ENCODE measurements around the gene CLDN5.
"Not testable (repeated sequence)": the region's sequence is repeated elsewhere in the genome, so short reads cannot be mapped to it uniquely, and the experiment has no call there.

The CLDN5 gene

GRCh38 chr22:19548427-19548826 lies 24.2 kb upstream of the CLDN5 start:
- DNase-seq (ENCODE audit: low read depth in 2 of 2): not testable (repeated sequence)

- no peak for DNase-seq (ENCODE audit: low read depth in 2 of 2)
Measured at GRCh38 chr22:19547620-19548019, 23.4 kb upstream of the CLDN5 start.

DNA sequence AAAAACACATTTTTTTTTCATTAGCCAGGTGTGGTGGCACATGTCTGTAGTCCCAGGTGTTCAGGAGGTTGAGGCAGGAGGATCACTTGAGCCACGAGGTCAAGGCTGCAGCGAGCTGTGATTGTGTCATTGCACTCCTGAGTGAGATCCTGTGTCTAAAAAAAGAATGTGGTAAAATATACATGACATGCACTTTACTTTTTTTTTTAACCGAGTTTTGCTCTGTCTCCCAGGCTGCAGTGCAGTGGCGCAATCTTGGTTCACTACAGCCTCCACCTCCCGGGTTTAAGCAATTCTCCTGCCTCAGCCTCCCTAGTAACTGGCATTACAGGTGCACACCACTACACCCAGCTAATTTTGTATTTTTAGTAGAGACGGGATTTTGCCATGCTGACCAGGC lies 22.5 kb upstream of the CLDN5 start:
- DNase-seq (ENCODE audit: low read depth in 2 of 2): no peak

DNA sequence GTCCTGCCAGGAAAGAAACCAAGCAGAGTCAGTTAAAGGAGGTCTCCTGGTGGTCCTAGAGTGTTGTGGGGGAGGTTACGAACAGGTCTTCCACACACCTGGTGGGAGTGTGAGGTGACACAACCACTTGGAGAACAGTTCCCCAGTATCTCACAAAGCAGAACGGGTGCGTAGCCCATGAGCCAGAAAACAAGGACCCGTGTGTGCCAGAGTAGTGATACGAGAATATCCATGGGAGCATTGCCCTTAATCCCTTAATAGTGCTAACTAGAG lies 21.7 kb upstream of the CLDN5 start:
- no peak for DNase-seq (ENCODE audit: low read depth in 2 of 2)

GRCh38 chr22:19543970-19544708 lies 19.9 kb upstream of the CLDN5 start:
- DNase-seq (ENCODE audit: low read depth in 2 of 2): no peak

DNA sequence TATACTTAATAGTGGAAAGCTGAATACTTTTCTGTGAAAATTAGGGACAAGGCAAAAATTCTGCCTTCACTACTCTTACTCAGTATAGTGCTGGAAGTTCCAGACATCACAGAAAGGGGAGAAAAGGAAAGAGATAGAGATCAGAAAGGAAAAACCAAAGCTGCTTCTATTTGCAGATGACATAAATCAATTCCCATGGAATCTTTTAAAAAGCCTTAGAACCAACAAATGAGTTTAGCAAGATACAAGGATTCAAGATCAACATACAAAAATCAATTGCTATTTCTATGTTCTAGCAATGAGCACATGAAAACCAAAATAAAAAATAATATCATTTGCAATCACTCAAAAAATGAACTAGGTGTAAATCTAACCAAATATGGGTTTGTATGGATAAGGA lies 16.2 kb upstream of the CLDN5 start:
- no peak for DNase-seq (ENCODE audit: low read depth in 2 of 2)

DNA sequence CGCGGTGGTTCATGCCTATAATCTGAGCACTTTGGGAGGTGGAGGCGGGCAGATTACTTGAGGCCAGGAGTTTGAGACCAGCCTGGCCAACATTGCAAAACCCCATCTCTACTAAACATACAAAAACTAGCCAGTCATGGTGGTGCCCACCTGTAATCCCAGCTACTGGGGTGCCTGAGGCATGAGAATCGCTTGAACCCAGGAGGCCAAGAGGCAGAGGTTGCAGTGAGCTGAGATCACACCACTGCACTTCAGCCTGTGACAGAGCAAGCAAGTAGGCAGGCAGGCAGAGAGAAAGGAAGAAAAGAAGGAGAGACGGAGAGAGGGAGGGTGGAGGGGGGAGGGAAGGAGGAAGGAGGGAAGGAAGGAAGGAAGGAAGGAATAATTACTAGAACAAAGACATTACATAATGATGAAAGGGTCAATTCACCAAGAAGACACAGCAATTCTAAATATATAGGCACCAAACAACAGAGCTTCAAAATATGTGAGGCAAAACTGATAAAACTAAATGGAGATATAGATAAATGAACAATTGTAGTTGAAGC lies 13.8 kb upstream of the CLDN5 start:
- no peak for DNase-seq (ENCODE audit: low read depth in 2 of 2)

DNA sequence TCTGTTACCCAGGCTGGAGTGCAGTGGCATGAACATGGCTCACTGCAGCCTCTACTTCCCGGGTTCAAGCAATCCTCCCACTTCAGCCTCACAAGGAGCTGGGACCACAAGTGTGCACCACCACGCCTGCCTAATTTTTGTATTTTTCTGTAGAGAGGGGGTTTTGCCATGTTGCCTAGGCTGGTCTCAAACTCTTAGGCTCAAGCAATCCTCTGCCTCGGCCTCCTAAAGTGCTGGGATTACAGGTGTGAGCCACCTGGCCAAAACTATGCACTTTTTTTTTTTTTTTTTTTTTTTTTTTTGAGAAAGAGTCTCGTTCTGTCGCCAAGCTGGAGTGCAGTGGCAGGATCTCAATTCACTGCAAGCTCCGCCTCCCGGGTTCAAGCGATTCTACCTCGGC lies 12.4 kb upstream of the CLDN5 start:
- DNase-seq (ENCODE audit: low read depth in 2 of 2): no peak

- DNase-seq (ENCODE audit: low read depth in 2 of 2): no peak
Measured at GRCh38 chr22:19535001-19535400, 10.8 kb upstream of the CLDN5 start.

- no peak for DNase-seq (ENCODE audit: low read depth in 2 of 2)
Measured at GRCh38 chr22:19533857-19534256, 9.6 kb upstream of the CLDN5 start.

- no peak for DNase-seq (ENCODE audit: low read depth in 2 of 2)
Measured at GRCh38 chr22:19533049-19533626, 8.9 kb upstream of the CLDN5 start.

- DNase-seq (ENCODE audit: low read depth in 2 of 2): not testable (repeated sequence)
Measured at GRCh38 chr22:19531327-19531726, 7.1 kb upstream of the CLDN5 start.

GRCh38 chr22:19530751-19531150 lies 6.5 kb upstream of the CLDN5 start:
- no peak for DNase-seq (ENCODE audit: low read depth in 2 of 2)

- no peak for DNase-seq (ENCODE audit: low read depth in 2 of 2)
Measured at GRCh38 chr22:19529811-19530210, 5.6 kb upstream of the CLDN5 start.

DNA sequence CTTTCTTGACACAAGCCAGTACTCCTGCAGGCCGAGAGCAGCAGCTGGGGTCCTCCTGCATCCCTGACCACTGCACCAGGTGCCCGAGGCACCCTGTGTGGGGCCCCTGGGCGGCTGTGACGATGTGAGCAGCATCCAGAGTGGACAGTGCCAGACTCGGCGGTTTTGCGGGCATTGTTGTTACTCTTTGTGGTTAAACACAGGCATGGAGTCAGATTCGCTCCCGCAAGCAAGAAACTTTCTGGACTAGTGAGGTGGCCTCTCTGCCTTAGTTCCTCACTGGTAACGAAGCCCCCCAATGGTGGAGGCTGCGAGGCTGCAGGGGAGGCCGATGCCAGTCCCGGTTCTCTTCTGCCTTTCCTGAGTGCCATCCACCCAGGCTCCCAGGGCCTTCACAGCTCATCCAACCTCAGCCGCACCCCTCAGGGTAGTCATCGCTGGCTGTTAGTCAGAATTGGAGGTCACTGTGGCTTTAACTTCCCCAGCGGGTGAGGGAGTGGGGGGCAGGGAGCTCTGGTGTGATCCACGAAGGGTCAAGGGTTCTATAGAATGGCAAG lies 3.7 kb upstream of the CLDN5 start:
- no peak for DNase-seq (ENCODE audit: low read depth in 2 of 2)

GRCh38 chr22:19527321-19527721 lies 3.1 kb upstream of the CLDN5 start:
- no peak for DNase-seq (ENCODE audit: low read depth in 2 of 2)

DNA sequence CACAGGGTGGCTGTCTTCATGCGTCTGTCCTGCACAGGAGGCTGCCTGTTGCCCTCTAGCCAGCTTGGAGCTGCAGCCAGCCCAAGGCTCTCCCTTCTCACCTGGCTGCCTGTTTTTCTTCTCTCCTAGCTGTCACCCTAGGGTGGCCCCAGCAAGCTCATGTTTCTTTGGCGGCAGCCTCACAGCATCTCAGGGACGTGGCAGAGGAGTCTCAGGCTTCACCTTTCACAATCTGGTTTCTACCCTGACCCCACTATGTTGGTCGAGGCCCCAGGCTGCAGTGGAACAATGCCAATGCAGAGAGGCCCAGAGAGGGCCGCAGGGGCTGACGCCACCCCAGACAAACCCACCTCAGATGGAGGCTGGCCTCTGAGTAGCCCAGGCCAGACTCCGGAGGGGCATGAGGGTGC lies 2.5 kb upstream of the CLDN5 start:
- DNase-seq (ENCODE audit: low read depth in 2 of 2): no peak

DNA sequence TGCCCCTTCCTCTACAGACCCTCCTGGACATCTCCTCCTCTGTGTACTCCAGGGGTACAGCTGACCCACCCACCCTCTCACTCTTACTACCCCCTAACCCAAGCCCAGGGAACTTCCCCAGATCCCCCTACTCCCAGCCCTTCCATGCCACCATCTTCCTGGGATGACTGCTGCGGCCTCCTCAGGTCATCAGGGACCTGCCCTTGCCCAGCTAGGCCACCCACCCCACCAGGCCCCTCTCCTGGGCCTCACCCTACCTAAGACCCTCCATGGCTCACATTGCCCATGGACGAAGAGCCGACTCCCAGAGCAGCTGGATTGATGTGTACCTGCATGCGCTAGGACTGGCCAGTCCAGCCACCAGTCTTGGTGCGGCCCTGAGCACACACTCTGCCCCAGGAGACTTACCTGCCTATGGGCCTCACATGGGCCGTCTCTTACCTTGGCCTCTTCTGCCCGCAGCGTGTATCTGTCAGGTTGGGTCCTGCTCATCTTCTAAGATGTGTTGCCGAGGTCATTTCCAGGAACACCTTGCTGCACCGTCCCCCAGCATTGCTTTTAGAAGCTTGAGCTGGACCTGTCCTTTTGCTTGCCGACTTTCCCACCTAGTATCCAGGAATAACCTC lies 2.0 kb upstream of the CLDN5 start:
- no peak for DNase-seq (ENCODE audit: low read depth in 2 of 2)

- DNase-seq (ENCODE audit: low read depth in 2 of 2): no peak
Measured at GRCh38 chr22:19525666-19526065, 1.5 kb upstream of the CLDN5 start.

DNA sequence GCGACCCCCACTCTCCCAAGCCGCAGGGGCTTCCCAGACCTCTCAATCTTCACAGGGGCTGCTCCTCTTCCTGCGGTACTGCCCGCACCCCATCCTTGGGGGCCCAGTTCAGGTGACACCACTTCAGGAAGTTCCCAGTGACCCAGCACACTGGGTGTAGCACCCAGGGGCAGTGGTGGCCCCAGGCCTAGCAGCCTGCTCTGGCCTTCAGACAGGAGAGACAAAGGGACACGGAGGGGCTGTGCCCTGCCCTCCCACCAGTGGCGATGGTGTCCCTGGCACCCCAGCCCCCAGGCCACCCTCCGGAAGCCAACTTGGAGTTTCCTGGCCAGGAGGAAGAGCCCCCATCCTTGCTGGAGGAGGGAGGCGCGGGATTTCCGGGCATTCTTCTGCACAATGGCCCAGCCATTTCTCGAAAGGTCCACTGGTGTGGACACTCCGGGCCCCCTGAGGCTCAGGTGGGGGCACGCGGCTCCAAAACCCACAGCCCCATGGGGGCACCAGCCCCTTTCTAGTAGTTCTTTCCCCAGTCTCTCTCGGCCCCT lies 978 bp upstream of the CLDN5 start:
- no peak for DNase-seq (ENCODE audit: low read depth in 2 of 2)

DNA sequence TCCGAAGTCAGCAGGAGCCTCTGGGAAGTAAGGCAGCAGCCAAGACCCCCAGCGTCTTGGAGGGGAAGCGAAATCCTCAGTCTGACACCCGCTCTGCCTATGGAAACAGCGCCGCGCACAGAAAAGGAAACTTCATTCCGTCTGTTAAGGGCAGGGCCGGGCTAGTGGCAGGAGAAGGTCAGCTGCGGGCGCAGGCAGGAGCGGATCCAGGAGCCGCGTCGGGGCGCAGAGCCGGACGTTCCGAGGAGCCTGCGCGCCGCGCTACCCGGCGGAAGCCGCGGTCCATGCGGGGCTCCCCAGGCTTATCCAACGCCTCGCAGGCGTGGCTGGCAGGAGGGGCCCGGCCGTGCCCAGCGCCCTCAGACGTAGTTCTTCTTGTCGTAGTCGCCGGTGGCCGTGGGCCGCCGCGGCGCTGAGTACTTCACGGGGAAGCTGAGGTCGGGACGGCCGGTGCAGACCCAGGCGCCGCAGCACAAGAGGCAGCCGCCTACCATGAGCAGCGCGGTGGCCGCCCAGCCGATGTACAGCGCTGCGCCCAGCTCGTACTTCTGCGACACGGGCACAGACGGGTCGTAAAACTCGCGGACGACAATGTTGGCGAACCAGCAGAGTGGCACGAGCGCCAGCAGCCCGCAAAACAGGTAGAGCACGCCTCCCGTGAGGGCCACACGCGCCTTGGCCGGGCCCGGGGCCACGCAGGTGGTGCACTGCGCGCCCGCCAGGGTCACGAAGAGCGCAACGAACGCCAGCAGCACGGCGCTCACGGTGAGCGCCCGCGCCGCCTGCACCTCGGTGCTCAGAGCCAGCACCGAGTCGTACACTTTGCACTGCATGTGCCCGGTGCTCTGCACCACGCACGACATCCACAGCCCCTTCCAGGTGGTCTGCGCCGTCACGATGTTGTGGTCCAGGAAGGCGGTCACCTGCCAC lies 705 bp downstream of the CLDN5 start:
- DNase-seq (ENCODE audit: low read depth in 2 of 2): peak in 1 of 2 donors; percentile 16

- no peak for DNase-seq (ENCODE audit: low read depth in 2 of 2)
Measured at GRCh38 chr22:19522881-19523239, 1.4 kb downstream of the CLDN5 start.
